ENCODE measurements around the gene LPAR5. TPM values are rescaled to one million over a fixed set of nuclear protein-coding genes. Genes with fewer than 3 reads are reported as not detected.

The LPAR5 gene
- total RNA-seq, 4 donors from 2014 or later, result 0.61 to 1.3 TPM; not detected in 2

DNA sequence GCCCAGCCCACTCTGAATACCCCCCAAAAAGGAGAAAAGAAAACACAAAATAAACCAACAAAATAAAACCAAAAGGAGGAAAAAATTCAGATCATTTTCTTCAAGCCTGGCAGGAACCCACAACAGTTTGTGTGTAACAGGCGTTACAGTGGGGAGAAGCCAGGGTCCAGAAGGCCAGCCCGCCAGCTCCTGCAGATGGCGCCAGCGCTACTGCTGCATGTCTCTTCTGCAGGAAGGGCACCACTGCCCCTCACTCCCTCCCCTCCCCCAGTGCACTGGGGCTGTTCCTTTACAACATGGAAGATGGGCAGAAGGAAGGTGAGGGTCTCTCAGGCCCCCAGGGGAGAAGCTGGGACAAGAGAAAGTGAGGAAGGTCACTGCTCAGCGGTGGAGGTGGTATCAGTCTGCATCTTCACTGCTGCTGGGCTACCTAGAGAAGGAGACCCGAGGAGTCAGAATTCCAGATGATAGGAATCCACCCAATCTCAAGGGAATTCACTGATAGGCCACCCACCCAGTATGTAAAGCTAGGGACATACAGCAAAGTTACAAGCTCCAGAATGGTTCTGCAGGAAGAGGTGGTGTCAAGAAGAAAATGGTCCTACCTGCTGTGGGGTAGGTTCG lies 65.4 kb downstream of the LPAR5 start:
- DNase-seq, result peak in 1 of 2 donors; percentile 34
- TF ChIP-seq, protein P1, sequence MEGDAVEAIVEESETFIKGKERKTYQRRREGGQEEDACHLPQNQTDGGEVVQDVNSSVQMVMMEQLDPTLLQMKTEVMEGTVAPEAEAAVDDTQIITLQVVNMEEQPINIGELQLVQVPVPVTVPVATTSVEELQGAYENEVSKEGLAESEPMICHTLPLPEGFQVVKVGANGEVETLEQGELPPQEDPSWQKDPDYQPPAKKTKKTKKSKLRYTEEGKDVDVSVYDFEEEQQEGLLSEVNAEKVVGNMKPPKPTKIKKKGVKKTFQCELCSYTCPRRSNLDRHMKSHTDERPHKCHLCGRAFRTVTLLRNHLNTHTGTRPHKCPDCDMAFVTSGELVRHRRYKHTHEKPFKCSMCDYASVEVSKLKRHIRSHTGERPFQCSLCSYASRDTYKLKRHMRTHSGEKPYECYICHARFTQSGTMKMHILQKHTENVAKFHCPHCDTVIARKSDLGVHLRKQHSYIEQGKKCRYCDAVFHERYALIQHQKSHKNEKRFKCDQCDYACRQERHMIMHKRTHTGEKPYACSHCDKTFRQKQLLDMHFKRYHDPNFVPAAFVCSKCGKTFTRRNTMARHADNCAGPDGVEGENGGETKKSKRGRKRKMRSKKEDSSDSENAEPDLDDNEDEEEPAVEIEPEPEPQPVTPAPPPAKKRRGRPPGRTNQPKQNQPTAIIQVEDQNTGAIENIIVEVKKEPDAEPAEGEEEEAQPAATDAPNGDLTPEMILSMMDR (IDR thresholded peaks at IDR 0.05), result peak in 2 of 4 experiments; percentile 11 to 35
- no peak for TF ChIP-seq POLR2A (IDR thresholded peaks at IDR 0.05)

DNA sequence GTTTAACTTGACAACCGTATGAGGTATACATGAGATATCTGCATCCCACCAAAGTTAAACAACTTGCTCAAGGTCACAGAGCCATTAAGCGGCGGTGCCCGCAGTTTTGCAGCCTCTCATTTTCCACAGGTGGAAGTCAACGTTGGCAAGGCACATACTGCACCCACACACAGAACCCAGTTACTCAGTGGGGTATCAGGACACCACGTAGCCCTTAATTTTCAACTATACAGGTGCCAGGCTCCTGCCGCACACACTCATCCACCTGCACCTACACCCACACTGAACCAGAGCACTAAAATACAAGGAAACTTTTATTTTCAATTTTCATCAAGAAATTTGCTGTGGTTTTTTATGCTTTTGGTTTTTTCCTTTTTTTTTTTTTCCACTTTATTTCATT lies 66.0 kb downstream of the LPAR5 start:
- Histone ChIP-seq H3K36me3 (no peaks in the 10 kb centered on the region), H3K27me3 (no peaks in the 10 kb centered on the region), H3K9me3 (no peaks in the 10 kb centered on the region), H3K4me3 (no peak overlapping the region), H3K4me1 (no peaks in the 10 kb centered on the region), H3K27ac (no peak overlapping the region)
- intact Hi-C loops (cut with DNase I; ENCODE audit: low total_unique reads), result no loop called here
- TF ChIP-seq POLR2A (IDR thresholded peaks at IDR 0.05), result no peak
- TF ChIP-seq, protein P1 (IDR thresholded peaks at IDR 0.05), result no peak
- DNase-seq, result no peak

More for the DNA sequence above, 65.4 kb downstream of the LPAR5 start:
- H3K36me3 ChIP-seq, result no peaks in the 10 kb centered on the region
- no peaks in the 10 kb centered on the region for H3K27me3 ChIP-seq
- H3K27ac ChIP-seq, result no peak overlapping the region
- no peak overlapping the region for H3K4me3 ChIP-seq
- intact Hi-C loops (cut with DNase I; ENCODE audit: low total_unique reads), result no loop called here
- no peaks in the 10 kb centered on the region for H3K4me1 ChIP-seq
- no peaks in the 10 kb centered on the region for H3K9me3 ChIP-seq

- no peak overlapping the region for H3K4me3 ChIP-seq
- intact Hi-C loops (cut with DNase I; ENCODE audit: low total_unique reads), result no loop called here
- TF ChIP-seq, protein P1 (IDR thresholded peaks at IDR 0.05), result no peak
- TF ChIP-seq POLR2A (IDR thresholded peaks at IDR 0.05), result no peak
- peak overlapping the region in 1 of 2 donors; percentile 84 for H3K27ac ChIP-seq
- H3K9me3 ChIP-seq, result no peaks in the 10 kb centered on the region
- no peak for DNase-seq
- H3K27me3 ChIP-seq, result no peaks in the 10 kb centered on the region
- H3K36me3 ChIP-seq, result no peaks in the 10 kb centered on the region
- H3K4me1 ChIP-seq, result no peaks in the 10 kb centered on the region
Observed at GRCh38 chr12:6569312-6569711, 66.4 kb downstream of the LPAR5 start.

Small RNA genes within 50 kb of the gene (small RNA-seq; reads per million reads assigned to genes)
- 334 reads per million, percentile 96 among the genes with 10 or more reads in this experiment for gene SCARNA11

Other genes starting within 250 kb of the LPAR5 start
- 1 to 10 TPM in 1 of 4 donors, under 1 TPM in 1, not detected in 2; 0.35 to 1.4 TPM for gene CD27, start 191.0 kb downstream of the LPAR5 start, total RNA-seq
- gene TAPBPL, start 183.9 kb downstream of the LPAR5 start, total RNA-seq, result 10 to 100 TPM in 3 of 4 donors, 1 to 10 TPM in 1; 10.0 to 25.7 (median 17.1) TPM
- gene VAMP1, start 165.3 kb downstream of the LPAR5 start, total RNA-seq, result 10 to 100 TPM in 1 of 4 donors, 1 to 10 TPM in 3; 1.0 to 17.7 (median 6.8) TPM
- 10 to 100 TPM; 14.1 to 83.7 (median 36.4) TPM for gene MRPL51, start 142.7 kb downstream of the LPAR5 start, total RNA-seq
- 100 to 1,000 TPM in 1 of 4 donors, 10 to 100 TPM in 2, 1 to 10 TPM in 1; 2.8 to 145 (median 19.3) TPM for gene NCAPD2, start 141.9 kb downstream of the LPAR5 start, total RNA-seq
- 1,000 to 10,000 TPM in 2 of 4 donors, 100 to 1,000 TPM in 2; 962 to 1,122 (median 1,020) TPM for gene GAPDH, start 101.4 kb downstream of the LPAR5 start, total RNA-seq
- gene IFFO1, start 79.9 kb downstream of the LPAR5 start, total RNA-seq, result 10 to 100 TPM; 17.1 to 50.6 (median 32.8) TPM
- 10 to 100 TPM in 2 of 4 donors, 1 to 10 TPM in 2; 4.1 to 47.6 (median 10.1) TPM for gene NOP2, start 67.7 kb downstream of the LPAR5 start, total RNA-seq
- 100 to 1,000 TPM in 3 of 4 donors, 10 to 100 TPM in 1; 99.4 to 323 (median 247) TPM for gene CHD4, start 28.6 kb downstream of the LPAR5 start, total RNA-seq
- 1 to 10 TPM in 2 of 4 donors, under 1 TPM in 1, not detected in 1; 0.35 to 1.6 (median 1.5) TPM for gene ACRBP, start 11.5 kb upstream of the LPAR5 start, total RNA-seq
- gene ING4, start 27.2 kb upstream of the LPAR5 start, total RNA-seq, result 100 to 1,000 TPM in 1 of 4 donors, 10 to 100 TPM in 3; 25.2 to 180 (median 62.0) TPM
- gene ZNF384, start 53.4 kb upstream of the LPAR5 start, total RNA-seq, result 10 to 100 TPM; 13.6 to 71.3 (median 33.1) TPM
- gene PIANP, start 64.9 kb upstream of the LPAR5 start, total RNA-seq, result 10 to 100 TPM in 1 of 4 donors, 1 to 10 TPM in 1, under 1 TPM in 1, not detected in 1; 0.55 to 11.5 (median 1.5) TPM
- gene COPS7A, start 88.1 kb upstream of the LPAR5 start, total RNA-seq, result 10 to 100 TPM; 35.6 to 50.3 (median 37.7) TPM
- 100 to 1,000 TPM; 124 to 408 (median 147) TPM for gene MLF2, start 117.2 kb upstream of the LPAR5 start, total RNA-seq
- 100 to 1,000 TPM; 105 to 853 (median 140) TPM for gene PTMS, start 130.4 kb upstream of the LPAR5 start, total RNA-seq
- 10 to 100 TPM in 1 of 4 donors, 1 to 10 TPM in 2, under 1 TPM in 1; 0.41 to 14.6 (median 4.0) TPM for gene LAG3, start 136.6 kb upstream of the LPAR5 start, total RNA-seq
- gene CD4, start 153.6 kb upstream of the LPAR5 start, total RNA-seq, result 10 to 100 TPM in 2 of 4 donors, 1 to 10 TPM in 2; 1.0 to 24.3 (median 10.4) TPM
- gene GPR162, start 185.9 kb upstream of the LPAR5 start, total RNA-seq, result 10 to 100 TPM in 1 of 4 donors, 1 to 10 TPM in 2, under 1 TPM in 1; 0.29 to 23.1 (median 3.4) TPM
- gene P3H3, start 192.4 kb upstream of the LPAR5 start, total RNA-seq, result 10 to 100 TPM; 27.4 to 90.1 (median 59.9) TPM
- 10 to 100 TPM in 1 of 4 donors, 1 to 10 TPM in 1, under 1 TPM in 1, not detected in 1; under 0.01 to 18.3 (median 2.7) TPM for gene GNB3, start 205.0 kb upstream of the LPAR5 start, total RNA-seq
- gene CDCA3, start 215.3 kb upstream of the LPAR5 start, total RNA-seq, result 1 to 10 TPM in 1 of 4 donors, under 1 TPM in 1, not detected in 2; 0.76 to 9.6 TPM
- gene USP5, start 216.2 kb upstream of the LPAR5 start, total RNA-seq, result 10 to 100 TPM; 37.1 to 68.6 (median 52.8) TPM
- 100 to 1,000 TPM; 159 to 307 (median 240) TPM for gene TPI1, start 231.6 kb upstream of the LPAR5 start, total RNA-seq
- 10 to 100 TPM in 1 of 4 donors, 1 to 10 TPM in 3; 2.8 to 11.3 (median 5.0) TPM for gene SPSB2, start 237.3 kb upstream of the LPAR5 start, total RNA-seq

Measured in uterus (tissue), 4 donors.